Heart left ventricle (tissue), 16 donors: ENCODE results near the gene KISS1. TPM values are rescaled to one million over a fixed set of nuclear protein-coding genes. Genes with fewer than 3 reads are reported as not detected.

Source experiments
- ATAC-seq, 4 donors: fragments of 200-7000 bp; cut with Tn5 transposase; one replicate each; pipeline ENCODE4 v1.9.1; 2020 to 2022; ENCODE audit warnings: moderate library complexity in 4 of 4, mild to moderate bottlenecking in 3 of 4, moderate number of reproducible peaks in 1 of 4
- DNase-seq, 5 donors: peaks; one replicate each; pipeline ENCODE4 v3.0.0-alpha.2; 2020
- H3K27ac ChIP-seq, 12 donors: fragments of 200-600 bp; sonication (generic) in 4 of 12; one replicate each; pipeline versions ENCODE4 v1.5.0 to v1.8.0; 2016 to 2022; ENCODE audit warnings: mild to moderate bottlenecking in 2 of 12
- H3K27me3 ChIP-seq, 9 donors: fragments of 200-600 bp; sonication (generic) in 2 of 9; one replicate each; pipeline versions ENCODE4 v1.5.1 to v1.8.0; 2016 to 2022; ENCODE audit warnings: mild to moderate bottlenecking in 3 of 9
- H3K36me3 ChIP-seq, 9 donors: fragments of 200-600 bp; sonication (generic) in 2 of 9; one replicate each; pipeline versions ENCODE4 v1.5.0 to v1.8.0; 2018 to 2022; ENCODE audit warnings: mild to moderate bottlenecking in 2 of 9
- H3K4me1 ChIP-seq, 12 donors: fragments of 200-600 bp; sonication (generic) in 4 of 12; one replicate each; pipeline versions ENCODE4 v1.5.0 to v1.8.0; 2016 to 2022; ENCODE audit warnings: mild to moderate bottlenecking in 3 of 12
- H3K4me3 ChIP-seq, 12 donors: fragments of 200-600 bp; sonication (generic) in 4 of 12; one replicate each; pipeline versions ENCODE4 v1.5.0 to v1.8.0; 2017 to 2022; ENCODE audit warnings: mild to moderate bottlenecking in 9 of 12, moderate library complexity in 4 of 12
- H3K9me3 ChIP-seq, 12 donors: fragments of 200-600 bp; sonication (generic) in 4 of 12; one replicate each; pipeline versions ENCODE4 v1.5.0 to v1.8.0; 2016 to 2022; ENCODE audit warnings: mild to moderate bottlenecking in 1 of 12
- POLR2A ChIP-seq, 2 donors: fragments of 450-650 bp; IDR thresholded peaks; one replicate each; pipeline ENCODE4 v1.6.1; 2017; ENCODE audit warnings: antibody characterized with exemption in 2 of 2, mild to moderate bottlenecking in 2 of 2, moderate library complexity in 2 of 2
- WGBS, 4 donors: extraction: QIAGEN DNeasy Blood & Tissue Kit in 2 of 4; methylation state at CpG; one replicate each; pipeline versions ENCODE4 v1.1.5 to v1.1.7; 2013 to 2018; 5-methylcytosine and 5-hydroxymethylcytosine counted together
- intact Hi-C, 10 donors: fragments of 100-400 bp; cut with DNase I; formaldehyde crosslinking; loops; one replicate each; pipeline versions ENCODE4 v1.11.1 to v1.14.2; 2022
- polyA plus RNA-seq, 2 donors: library from polyadenylated mRNA; stranded (reverse); fragments of 200-250 nt; gene quantifications; one replicate each; pipeline ENCODE4 v1.2.3, GENCODE V29; 2013
- total RNA-seq, 9 donors: library from RNA; depleted of rRNA in 2 of 9; stranded (reverse); fragments of >200 nt in 2 of 9; fragmentation: NEBNext Ultra II Directional in 3 of 9; extraction: Animal tissue kit (Norgen Biotek cat#: 25700) in 3 of 9; gene quantifications; one replicate each; pipeline versions ENCODE4 v1.1.0 to v1.2.4, GENCODE V29; 2016 to 2023
- TF ChIP-seq, protein P1 (sequence below), 12 donors: fragments of 200-600 bp; sonication (generic) in 4 of 12; IDR thresholded peaks; one replicate each; pipeline versions ENCODE4 v1.5.0 to v1.8.0; 2018 to 2022; ENCODE audit warnings: antibody characterized with exemption in 12 of 12, mild to moderate bottlenecking in 5 of 12
- donor health status: ischemic (EF 13 %, LVEDD 7.1; RV severe dilation, severe dysfunction).
- donor health status: healthy with polysubstance abuse.
- donor health status: DM: no; HTN: yes; CAD: no.
- donor health status: DM: no; HTN: no; CAD: no.
- donor health status: ischemic (EF 25% LVEDD 6.9; RV normal size, moderate dysfunction).
- donor health status: ischemic (EF 25% LVEDD 5.7; RV mildly dilated, moderate dysfunction).
- donor health status: healthy.
- donor health status: DM: yes; HTN: yes; CAD: no.
- donor health status: ischemic (EF 35%, LVEDD 5.7; RV mildly dilated, moderate dysfunction).
- donor health status: nonischemic (EF 11% LVEDD 7.7; RV severe dilation, severe dysfunction).
- donor health status: DM: yes; HTN: yes; CAD: no.
- donor health status: PGD.
- donor health status: ischemic (EF 29% LVEDD 5.4; RV normal size, mild dysfunction).
- donor health status: nonischemic (EF 23%, LVEDD 6.1; RV moderate dilation, normal function).

The KISS1 gene
- total and polyA plus RNA-seq, 11 donors, result not detected

- Histone ChIP-seq H3K9me3 (no peaks in the 10 kb centered on the region), H3K36me3 (no peaks in the 10 kb centered on the region), H3K4me3 (no peak overlapping the region), H3K27ac (no peak overlapping the region), H3K27me3 (peaks cover 0 to 17% (median 0%) of the 10 kb centered on the region in 9 donors), H3K4me1 (no peaks in the 10 kb centered on the region)
- ATAC-seq, result peak in 1 of 4 donors; percentile 38
- intact Hi-C loops, result no loop called here
- WGBS, 4 donors, result 82 to 88% (median 87%) methylated on average over 7 of the region's 7 CpGs
- TF ChIP-seq, protein P1, sequence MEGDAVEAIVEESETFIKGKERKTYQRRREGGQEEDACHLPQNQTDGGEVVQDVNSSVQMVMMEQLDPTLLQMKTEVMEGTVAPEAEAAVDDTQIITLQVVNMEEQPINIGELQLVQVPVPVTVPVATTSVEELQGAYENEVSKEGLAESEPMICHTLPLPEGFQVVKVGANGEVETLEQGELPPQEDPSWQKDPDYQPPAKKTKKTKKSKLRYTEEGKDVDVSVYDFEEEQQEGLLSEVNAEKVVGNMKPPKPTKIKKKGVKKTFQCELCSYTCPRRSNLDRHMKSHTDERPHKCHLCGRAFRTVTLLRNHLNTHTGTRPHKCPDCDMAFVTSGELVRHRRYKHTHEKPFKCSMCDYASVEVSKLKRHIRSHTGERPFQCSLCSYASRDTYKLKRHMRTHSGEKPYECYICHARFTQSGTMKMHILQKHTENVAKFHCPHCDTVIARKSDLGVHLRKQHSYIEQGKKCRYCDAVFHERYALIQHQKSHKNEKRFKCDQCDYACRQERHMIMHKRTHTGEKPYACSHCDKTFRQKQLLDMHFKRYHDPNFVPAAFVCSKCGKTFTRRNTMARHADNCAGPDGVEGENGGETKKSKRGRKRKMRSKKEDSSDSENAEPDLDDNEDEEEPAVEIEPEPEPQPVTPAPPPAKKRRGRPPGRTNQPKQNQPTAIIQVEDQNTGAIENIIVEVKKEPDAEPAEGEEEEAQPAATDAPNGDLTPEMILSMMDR (IDR thresholded peaks at IDR 0.05), result no peak
- TF ChIP-seq POLR2A (IDR thresholded peaks at IDR 0.05), result no peak
- no peak for DNase-seq
Observed at GRCh38 chr1:204178487-204179281, 17.6 kb downstream of the KISS1 start.

GRCh38 chr1:204177133-204177532 is 19.2 kb downstream of the KISS1 start:
- intact Hi-C loops, result no loop called here
- no peak for ATAC-seq
- no peak for DNase-seq
- Histone ChIP-seq H3K36me3 (no peaks in the 10 kb centered on the region), H3K4me1 (no peaks in the 10 kb centered on the region), H3K27ac (no peak overlapping the region), H3K4me3 (no peak overlapping the region), H3K9me3 (no peaks in the 10 kb centered on the region), H3K27me3 (peaks cover 0 to 17% (median 0%) of the 10 kb centered on the region in 9 donors)
- TF ChIP-seq, protein P1 (IDR thresholded peaks at IDR 0.05), result no peak
- no peak for TF ChIP-seq POLR2A (IDR thresholded peaks at IDR 0.05)
- WGBS, 4 donors, result 31 to 42% (median 40%) methylated on average over 4 of the region's 4 CpGs

GRCh38 chr1:204176049-204176448 is 20.2 kb downstream of the KISS1 start:
- intact Hi-C loops, result no loop called here
- DNase-seq, result no peak
- no peaks in the 10 kb centered on the region for H3K36me3 ChIP-seq
- no peak for TF ChIP-seq POLR2A (IDR thresholded peaks at IDR 0.05)
- TF ChIP-seq, protein P1 (IDR thresholded peaks at IDR 0.05), result no peak
- no peak for ATAC-seq
- WGBS, 4 donors, result 76 to 84% (median 83%) methylated on average over 5 of the region's 5 CpGs
- H3K4me3 ChIP-seq, result no peak overlapping the region
- no peak overlapping the region for H3K27ac ChIP-seq
- peaks cover 0 to 17% (median 0%) of the 10 kb centered on the region in 9 donors for H3K27me3 ChIP-seq
- no peaks in the 10 kb centered on the region for H3K9me3 ChIP-seq
- no peaks in the 10 kb centered on the region for H3K4me1 ChIP-seq

DNA sequence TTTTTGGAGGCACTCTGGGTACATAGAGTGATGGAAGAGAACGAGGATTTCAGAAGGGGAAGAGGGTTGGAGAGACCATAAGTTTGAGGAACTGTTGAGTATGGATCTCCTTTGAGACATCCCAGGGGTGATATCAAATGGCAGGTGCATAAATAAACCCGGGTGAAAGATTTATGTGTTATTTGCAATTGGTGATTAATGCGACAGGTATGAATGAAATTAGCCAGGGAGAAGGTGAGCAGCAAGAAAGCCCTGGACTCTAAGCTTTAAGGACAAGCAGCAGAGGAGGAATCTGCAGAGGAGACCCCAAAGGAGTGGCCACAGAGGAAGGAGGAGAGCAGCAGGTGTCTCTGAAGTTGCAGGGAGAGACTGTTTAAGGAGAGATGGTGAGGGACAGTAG is 21.3 kb downstream of the KISS1 start:
- ATAC-seq, result no peak
- TF ChIP-seq, protein P1 (IDR thresholded peaks at IDR 0.05), result no peak
- TF ChIP-seq POLR2A (IDR thresholded peaks at IDR 0.05), result no peak
- Histone ChIP-seq H3K36me3 (no peaks in the 10 kb centered on the region), H3K4me1 (no peaks in the 10 kb centered on the region), H3K9me3 (peaks cover 0 to 9% (median 6%) of the 10 kb centered on the region in 12 donors), H3K27me3 (peaks cover 0 to 17% (median 0%) of the 10 kb centered on the region in 9 donors), H3K27ac (no peak overlapping the region), H3K4me3 (no peak overlapping the region)
- DNase-seq, result no peak
- 68 to 89% (median 87%) methylated on average over 3 of the region's 3 CpGs for WGBS, 4 donors
- intact Hi-C loops, result no loop called here
